Astrocyte of the spinal cord (primary cell): ENCODE results near the gene IL22RA2.
A peak's percentile ranks its signal among the peaks of the same experiment; 100 is the strongest.

Experiments used
- DNase-seq: peaks from one replicate; pipeline ENCODE4 v3.0.0; 2011; ENCODE audit warnings: low read depth, low spot score
- H3K4me3 ChIP-seq: 2 replicates; pipeline ENCODE4 v1.5.1; 2011; ENCODE audit warnings: low read depth, mild to moderate bottlenecking, low read length, moderate library complexity
- in situ Hi-C: cut with HindIII; loops from 2 replicates; pipeline ENCODE4 v1.10.0; 2017; ENCODE audit warnings: low sequenced_read_pairs
- TF ChIP-seq, protein P1 (sequence below): IDR thresholded peaks from 2 replicates; pipeline ENCODE4 v1.5.1; 2012; ENCODE audit warnings: low read depth, mild to moderate bottlenecking, low read length, inconsistent platforms

Gene IL22RA2

DNA sequence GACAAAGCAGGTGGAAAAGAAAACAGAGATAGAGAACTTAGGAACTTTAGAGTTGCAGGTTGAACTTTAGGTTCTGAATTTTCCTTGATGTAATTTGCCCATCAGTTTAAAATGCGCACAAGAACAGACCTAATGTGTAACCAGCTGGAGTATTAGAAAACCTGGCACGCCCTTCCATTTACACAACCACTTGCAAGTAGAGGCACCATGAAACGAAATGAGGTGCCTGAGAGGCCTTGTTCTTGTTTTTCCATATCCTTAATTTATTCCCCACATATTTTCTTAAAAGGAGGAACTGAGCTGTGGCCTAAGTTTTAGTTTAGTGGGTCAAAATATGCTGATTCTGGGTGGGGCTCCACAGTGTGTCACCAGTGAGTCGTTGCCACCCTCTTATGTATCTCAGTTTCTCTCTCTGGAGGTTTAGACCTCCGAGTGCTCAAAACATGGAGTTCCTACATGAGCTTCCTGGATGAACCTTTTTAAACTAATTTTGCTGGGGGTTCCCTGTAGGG lies 17.2 kb upstream of the IL22RA2 start:
- in situ Hi-C loops, result no loop called here
- no peak for DNase-seq
- no peak overlapping the region for H3K4me3 ChIP-seq
- TF ChIP-seq, protein P1, sequence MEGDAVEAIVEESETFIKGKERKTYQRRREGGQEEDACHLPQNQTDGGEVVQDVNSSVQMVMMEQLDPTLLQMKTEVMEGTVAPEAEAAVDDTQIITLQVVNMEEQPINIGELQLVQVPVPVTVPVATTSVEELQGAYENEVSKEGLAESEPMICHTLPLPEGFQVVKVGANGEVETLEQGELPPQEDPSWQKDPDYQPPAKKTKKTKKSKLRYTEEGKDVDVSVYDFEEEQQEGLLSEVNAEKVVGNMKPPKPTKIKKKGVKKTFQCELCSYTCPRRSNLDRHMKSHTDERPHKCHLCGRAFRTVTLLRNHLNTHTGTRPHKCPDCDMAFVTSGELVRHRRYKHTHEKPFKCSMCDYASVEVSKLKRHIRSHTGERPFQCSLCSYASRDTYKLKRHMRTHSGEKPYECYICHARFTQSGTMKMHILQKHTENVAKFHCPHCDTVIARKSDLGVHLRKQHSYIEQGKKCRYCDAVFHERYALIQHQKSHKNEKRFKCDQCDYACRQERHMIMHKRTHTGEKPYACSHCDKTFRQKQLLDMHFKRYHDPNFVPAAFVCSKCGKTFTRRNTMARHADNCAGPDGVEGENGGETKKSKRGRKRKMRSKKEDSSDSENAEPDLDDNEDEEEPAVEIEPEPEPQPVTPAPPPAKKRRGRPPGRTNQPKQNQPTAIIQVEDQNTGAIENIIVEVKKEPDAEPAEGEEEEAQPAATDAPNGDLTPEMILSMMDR, result no peak

DNA sequence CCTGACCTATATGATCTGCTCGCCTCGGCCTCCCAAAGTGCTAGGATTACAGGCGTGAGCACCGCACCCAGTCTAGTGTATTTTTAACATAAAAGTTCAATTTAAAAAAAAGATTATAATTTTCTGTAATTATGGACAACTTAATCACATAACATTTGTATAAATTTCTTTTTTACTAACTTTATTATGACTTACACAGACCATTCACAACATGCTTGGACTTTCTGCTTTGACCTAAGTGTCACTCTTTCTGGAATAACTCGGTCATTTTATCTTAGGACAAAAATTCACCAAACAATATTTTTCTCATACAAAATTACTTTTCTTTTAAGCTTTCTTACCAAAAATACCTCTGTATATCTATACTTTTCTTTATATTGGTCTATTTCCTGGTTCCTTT lies 15.4 kb upstream of the IL22RA2 start:
- DNase-seq, result peak; percentile 36
- no peak overlapping the region for H3K4me3 ChIP-seq
- in situ Hi-C loops, result no loop called here
- TF ChIP-seq, protein P1, result no peak

DNA sequence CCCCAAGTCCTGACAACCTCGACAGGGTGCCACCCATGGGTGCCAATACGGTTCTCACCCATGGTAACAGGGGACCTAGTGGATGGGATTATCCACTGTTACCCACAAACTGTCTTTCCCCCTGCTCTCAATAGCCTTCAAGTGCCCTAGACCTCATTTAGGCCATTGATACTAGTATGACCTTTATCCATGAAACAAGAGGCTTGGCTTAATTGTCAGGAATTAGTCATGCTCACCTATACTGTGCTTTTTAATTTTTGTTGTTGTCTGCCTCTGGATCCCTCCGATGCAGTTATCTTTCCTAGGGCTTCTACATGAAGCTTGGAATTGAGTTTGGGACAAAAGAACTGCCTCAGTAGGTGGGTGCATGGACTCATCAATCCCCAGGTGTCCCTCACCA lies 11.8 kb upstream of the IL22RA2 start:
- TF ChIP-seq, protein P1, result no peak
- DNase-seq, result no peak
- in situ Hi-C loops, result no loop called here
- no peak overlapping the region for H3K4me3 ChIP-seq

DNA sequence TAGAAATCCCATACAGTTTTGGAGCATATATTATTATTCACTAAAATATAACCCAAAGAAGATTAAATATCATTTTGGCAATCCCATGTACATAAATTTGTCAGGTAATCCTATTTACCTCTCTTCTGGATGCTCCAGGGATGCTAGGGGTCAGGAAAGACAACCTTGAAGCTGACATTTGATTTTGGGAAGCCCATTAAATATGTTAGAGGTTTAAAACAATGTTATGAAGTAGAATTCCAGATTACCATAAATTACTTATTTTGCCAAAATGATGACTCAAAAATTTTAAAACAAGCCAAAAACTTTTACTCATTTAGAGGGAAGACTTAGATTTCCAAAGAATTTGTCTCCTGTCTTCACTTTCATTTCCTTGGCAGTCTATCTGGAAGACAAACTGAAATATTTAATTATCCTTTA lies 9.2 kb upstream of the IL22RA2 start:
- H3K4me3 ChIP-seq, result no peak overlapping the region
- TF ChIP-seq, protein P1, result no peak
- DNase-seq, result no peak
- in situ Hi-C loops, result no loop called here

DNA sequence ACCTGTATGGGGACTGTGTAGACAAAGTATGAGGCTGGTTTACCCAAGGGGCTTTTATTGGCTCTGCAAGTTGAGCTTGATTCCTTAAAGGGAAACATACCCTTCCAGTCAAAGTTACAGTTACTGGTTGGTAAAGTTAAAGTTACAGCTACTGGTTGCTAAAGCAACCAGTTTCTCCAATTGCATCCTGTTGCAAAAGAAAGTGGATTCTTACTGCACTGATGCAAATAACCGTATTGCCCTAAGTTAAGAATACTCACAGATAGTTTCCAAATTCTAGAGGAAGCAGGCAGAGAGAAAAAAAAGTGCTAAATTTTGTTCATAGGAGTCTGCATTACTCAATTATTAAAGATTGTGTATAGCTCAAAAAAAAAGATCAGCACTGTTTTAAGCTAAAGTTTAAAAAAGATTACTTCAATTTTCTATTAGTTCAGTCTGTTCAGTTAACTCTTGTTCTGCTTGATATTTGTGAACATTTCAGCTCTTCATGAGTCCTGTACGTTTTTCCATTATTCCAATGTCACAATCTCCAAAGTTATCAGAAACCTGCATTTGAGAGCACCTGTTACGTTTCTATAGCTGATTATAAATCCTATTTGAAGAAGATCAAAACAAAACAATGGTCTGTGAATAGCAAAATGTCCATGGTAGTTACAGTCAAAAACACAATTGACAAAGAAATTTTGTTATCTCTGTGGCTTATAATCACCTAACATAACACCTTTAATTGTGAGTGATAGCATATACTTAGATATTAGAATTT lies 8.6 kb upstream of the IL22RA2 start:
- TF ChIP-seq, protein P1, result no peak
- no peak for DNase-seq
- H3K4me3 ChIP-seq, result no peak overlapping the region
- in situ Hi-C loops, result no loop called here

DNA sequence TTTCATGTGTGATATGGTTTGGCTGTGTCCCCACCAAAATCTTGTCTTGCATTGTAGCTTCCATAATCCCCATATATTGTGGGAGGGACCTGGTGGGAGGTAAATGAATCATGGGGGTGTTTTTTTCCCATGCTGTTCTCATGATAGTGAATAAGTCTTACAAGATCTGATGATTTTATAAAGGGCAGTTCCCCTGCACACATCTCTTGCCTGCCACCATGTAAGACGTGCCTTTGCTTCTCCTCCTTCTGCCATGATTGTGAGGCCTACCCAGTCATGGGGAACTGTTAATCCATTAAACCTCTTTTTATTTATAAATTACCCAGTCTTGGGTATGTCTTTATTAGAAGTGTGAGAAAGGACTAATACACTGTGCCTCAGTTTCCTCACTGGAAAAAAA lies 4.2 kb upstream of the IL22RA2 start:
- in situ Hi-C loops, result no loop called here
- TF ChIP-seq, protein P1, result no peak
- H3K4me3 ChIP-seq, result no peak overlapping the region
- DNase-seq, result no peak
